HG03432 (cell line): ENCODE measurements around the gene NAT8.
A peak's percentile ranks its signal among the peaks of the same experiment; 100 is the strongest.
"Not testable (repeated sequence)": the region's sequence is repeated elsewhere in the genome, so short reads cannot be mapped to it uniquely, and the experiment has no call there.

Experiments
- ATAC-seq: cut with Tn5 transposase; IDR thresholded peaks from one replicate; pipeline ENCODE4 v1.9.1; 2021; ENCODE audit warnings: mild to moderate bottlenecking, moderate library complexity; ENCODE audit not compliant: unreplicated experiment

Gene NAT8

DNA sequence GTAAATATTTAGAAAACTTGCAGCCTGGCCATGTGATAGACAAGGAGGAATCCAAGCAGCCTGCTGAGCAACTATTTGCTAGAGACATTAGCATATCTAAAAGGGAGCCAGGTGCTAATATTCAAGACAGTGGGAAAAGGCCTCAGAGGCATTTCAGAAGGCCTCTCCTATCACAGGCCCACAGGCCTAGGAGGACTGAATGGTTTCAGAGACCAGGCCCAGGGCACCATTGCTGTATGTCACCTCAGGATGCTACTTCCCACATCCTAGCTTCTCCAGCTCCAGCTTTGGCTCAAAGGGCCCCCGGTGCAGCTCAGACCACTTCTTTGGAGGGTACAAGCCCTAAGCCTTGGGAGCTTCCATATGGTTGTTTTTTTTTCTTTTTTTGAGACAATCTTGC is 3.8 kb downstream of the NAT8 start:
- ATAC-seq, result no peak

DNA sequence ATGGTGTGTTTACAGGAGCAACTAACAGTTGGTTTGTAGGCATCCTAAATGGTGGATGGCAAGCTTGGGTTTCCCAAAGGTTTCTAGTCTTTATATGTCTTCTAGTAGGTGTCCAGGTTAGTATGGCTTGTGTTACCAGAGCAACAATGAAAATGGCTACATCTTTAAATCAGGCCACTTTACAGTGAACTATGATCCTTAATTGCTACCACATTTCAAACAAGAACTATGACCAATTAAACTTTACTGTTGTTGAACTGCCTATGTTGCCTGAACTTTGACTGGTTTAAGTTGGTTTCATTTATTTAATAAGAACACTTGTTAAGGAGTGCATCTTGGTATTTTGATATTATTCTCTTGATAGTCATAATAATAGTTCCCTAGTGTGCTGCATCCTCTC is 5.2 kb downstream of the NAT8 start:
- not testable (repeated sequence) for ATAC-seq

DNA sequence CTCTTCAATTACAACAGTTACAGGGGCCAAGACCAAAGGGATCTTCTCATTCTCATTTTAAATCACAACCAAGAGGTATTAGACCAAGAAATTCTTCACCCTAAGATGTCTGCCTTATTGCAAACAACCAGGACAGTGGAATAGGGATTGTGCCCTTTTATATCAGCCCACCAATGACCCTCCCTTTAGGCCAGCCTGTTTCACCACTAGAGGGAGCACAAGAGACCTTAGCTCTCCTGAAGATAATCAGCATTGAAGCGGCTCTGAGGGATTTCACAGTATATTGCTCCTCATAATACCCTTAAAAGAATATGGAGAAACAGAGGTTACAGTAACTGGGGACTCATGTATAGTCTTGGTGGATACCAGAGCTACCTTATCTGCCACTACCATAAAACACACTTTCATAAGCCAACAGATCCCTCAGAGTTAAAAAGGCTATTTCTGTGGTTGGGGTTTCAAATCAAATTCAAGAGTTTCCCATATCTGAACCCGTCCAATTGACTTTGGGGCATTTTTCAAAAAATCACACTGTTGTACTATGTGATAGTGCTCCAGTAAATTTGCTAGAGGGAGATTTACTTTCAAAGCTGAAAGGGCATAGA is 11.5 kb downstream of the NAT8 start:
- not testable (repeated sequence) for ATAC-seq

DNA sequence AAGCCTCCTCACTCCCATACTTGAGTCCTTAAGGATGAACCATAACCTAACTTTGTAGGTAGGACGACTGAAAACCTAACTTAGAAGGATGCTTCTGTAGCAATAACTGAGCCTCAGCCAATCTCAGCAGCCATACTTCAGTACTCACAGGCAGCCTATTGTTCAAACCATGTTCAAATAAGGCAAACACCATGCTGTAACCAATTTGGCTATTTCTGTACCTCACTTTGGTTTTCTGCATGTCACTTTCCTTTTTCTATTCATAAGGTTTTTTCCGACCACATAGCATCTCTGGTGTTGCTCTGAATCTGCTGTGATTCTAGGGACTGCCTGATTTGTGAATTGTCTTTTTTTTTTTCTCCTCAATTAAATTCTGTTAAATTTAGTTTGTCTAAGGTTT is 13.7 kb downstream of the NAT8 start:
- peak; percentile 66 for ATAC-seq

DNA sequence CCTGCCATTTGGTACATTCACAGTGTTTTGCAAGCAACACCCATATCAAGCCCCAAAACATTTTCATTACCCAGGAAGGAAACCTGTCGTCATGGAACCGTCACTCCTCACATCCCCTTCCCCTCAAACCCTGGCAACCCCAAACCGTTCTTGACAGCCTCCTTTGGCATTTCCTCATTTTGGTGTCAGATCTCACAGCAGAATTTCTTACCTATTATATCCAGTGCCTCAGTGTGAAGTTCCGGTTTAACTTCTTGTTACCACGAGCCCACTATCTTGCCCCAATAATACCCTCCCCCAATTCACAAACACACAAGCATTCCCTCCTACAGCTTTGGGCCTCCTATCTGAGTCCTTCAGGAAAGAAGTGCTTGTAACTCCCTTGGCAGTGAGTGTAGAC is 16.0 kb downstream of the NAT8 start:
- not testable (repeated sequence) for ATAC-seq

DNA sequence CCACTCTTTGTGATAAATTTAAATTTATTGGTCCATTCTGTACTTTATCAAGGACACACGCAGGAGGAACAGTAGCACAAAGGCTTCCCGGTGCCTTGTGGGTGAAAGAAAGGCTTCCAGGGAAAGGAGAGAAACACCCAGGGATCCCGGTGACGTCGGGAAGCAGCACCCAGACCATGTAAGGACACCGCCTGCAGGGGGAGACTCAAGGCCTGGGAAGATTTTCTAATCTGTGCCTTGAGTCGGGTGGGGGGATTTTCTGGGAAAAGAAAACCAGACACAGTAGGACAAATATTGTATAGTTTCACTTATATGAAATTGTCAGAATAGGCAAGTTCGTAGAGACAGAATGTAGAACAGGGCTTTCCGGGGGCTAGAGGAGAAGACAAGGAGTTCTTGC is 17.6 kb downstream of the NAT8 start:
- not testable (repeated sequence) for ATAC-seq

DNA sequence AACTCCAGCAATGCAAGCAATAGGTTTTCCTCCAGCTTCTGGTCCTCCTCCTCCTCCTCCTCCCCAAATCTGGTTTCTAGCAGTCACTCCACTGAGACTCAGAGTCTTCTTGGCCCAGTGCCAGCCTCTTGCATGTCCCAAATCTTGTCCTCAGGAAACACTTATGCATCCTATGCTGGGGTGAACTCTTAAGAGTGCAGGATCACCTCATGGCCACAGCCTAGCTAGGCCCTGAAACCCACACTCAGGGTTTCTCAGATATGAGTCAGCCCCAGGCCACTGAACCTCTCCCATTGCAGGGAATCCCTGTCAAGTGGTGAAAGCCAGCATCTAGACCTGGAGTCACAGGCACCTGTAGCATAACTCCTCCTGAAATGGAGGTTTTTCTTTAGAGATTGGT is 18.2 kb downstream of the NAT8 start:
- ATAC-seq, result peak; percentile 45

DNA sequence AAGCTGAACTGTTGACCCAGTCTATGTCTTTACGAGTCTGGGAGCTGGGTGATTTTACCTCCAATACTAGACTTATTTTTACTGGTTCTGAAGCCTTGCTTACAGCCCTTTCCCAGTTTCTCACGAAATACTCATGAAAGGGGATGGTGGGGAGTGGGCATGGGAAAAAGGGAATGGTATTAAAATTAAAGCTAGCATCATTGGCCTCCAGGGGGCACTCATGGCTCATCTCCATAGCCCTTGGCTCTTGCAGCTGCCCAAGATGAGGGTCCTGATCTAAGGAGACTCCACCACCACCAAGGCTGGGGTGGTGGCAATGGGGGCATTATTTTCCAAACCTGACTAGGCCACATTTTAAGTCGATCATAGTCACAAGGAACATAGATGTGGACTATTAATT is 22.3 kb downstream of the NAT8 start:
- not testable (repeated sequence) for ATAC-seq

DNA sequence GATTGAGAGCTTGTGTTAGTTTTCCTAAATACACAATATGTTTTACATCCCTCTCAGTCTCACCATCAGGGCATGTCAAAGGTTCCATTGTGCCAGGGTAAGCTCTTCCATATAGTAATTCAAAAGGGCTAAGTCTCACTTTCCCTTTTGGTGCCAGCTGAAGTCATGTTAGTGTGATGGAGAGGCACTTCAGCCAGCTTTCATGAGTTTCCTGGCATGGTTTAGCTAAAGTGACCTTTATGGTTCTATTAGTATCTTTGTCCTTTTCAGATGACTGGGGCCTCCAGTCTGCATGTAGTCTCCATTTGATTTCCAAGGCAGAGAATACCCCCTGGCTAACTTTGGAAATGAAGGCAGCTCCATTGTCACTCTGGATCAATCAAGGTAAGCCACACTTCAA is 27.2 kb downstream of the NAT8 start:
- no peak for ATAC-seq

DNA sequence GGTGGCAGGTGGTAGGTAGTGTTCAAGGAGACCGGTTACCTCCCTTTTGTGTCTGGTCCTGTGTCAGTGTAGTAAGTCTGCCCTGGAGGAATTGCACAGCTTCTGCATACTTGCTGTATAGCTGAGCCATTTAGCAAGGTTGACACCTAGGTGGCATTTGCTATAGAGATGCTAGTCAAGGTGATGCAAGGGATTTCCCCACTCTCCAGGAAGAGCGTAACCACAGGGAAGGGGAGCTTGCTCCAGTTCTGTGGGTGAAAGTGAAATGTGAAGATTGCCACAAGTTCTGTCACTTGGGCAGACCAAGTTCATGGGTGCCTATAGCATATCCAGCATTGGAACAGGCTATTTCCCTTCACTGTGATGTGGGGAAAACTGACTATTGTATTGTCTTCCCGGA is 28.1 kb downstream of the NAT8 start:
- ATAC-seq, result no peak

DNA sequence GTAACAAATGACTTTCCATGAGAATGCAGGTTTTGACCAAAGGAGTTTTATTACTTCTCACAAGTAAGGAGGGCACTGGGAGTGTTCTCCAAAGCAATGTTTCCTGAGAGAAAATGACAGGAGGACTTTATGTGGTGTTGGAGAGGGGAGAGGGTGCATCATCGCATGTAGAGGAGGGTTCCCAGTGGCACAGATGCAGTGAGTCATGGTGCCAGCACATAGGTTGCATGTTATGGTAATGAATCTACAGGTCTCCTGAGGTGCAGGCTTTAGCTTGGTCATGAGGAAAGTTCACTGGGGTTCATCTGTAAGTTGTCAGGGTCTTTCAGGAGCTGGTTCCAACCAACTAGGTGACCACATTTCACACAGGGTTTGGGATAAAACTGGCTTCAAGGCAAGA is 30.4 kb downstream of the NAT8 start:
- no peak for ATAC-seq

DNA sequence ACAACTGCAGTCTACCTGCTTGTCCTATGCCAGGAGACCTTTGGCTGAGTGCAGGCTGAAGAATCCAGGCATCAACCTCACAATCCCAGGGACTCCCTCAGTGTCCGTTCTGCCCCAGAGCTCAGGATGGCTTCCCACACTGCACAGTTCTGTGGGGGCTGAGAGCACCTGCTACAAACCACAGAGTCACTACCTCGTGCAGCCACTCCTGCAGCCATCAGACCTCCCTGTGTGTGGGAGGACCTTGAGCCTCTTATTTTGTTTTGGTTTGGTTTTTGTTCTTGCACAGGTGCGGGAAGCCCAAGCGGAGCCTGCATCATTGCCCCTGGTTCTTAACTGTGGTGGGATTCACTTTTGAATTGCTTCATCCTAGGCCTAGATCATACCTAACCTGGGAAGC is 31.0 kb downstream of the NAT8 start:
- ATAC-seq, result no peak

DNA sequence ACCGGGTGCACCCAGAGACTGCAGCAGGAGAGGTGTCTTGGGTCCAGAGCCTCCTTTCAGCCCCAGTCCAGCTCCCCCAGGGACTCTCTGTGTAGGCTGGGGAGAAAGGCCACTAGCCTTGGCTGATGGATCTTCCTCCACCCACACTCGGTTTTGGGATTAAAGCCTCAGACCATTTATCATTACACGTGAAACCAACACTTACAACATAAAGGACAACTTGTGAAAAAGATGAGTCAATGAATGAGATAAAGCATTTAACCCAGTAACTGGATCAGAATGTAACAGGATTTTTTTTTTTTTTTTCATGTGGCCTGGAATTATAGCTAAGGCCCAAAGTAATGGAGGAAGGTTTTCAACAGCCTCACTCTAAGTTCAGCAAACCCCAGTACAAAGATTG is 32.1 kb downstream of the NAT8 start:
- no peak for ATAC-seq

DNA sequence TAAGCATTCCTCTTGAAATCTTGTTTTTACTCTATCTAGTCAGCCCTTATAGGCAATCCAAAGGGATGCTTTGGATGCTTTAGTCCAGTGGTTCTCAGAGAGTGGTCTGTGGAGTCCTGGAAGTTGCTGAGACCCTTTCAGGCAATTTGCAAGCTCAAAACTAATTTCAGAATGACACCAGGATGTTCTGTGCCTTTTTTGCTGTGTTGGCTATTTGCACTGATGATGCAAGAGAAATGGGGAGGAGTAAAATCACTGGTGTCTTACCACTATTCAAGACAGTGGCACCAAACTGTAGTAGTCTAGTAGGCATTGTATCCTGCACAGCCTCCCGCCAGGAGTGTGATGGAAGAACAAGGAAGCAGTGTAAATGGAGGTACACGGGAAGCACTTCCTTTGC is 37.6 kb downstream of the NAT8 start:
- ATAC-seq, result not testable (repeated sequence)

DNA sequence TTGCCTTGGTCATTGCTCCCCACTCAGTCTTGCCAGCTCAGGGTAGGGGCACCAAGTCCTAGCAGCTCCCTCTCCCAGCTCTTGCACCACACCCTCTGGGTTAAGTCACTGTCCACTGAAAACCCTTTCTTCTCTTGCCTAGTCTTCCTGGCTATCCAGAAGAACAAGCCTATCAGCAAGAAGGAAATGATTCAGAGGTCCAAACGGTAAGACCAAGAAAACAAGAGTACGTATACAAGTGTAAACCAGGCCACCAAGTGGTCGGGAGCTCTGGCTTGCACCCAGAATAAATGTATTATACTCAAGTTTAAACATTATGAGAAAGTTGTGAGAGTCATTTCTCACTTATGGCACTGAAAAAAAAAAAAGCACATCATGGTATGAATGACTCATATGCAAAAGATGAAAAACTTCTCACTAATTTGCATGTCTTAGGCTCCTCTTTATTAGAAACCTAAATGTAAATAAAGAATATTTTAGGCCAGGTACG is 39.1 kb downstream of the NAT8 start:
- ATAC-seq, result peak; percentile 81

DNA sequence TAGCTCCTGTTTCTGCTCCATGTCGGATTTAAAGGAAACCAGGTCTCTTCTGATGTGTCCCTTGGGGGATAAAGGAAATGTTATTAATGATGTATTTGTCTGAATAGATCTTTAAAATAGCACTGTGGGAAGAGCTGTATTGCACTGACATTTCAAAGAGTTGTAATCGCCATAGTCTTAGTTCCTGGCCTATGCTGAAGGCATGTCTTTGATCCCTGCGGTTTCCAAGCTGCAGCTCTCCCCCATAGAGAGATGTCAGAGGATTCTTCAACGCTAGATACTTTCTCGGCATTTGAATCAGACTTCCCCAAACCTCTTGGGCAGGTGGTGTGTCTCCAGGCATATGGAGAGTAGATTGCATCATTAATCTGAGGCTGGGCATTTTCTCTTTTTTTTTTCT is 40.4 kb downstream of the NAT8 start:
- no peak for ATAC-seq

DNA sequence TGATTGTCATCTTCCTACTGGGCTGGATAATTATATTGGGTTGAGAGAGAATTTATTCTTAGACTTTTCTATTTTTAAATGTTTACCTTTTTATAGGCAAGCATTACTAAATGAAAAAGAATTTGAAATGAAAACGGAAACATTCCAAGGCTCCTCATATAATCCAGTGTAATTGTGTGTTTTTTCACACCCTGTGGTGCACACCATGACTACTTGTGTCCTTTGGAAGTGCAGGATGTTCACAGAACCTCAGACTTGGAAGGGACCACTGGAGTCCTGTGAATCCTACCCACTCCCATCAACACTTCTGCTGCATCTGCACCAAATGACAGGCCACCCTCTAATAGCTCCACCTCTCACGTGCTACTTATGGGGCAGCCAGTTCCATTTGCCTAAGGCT is 48.0 kb downstream of the NAT8 start:
- no peak for ATAC-seq

DNA sequence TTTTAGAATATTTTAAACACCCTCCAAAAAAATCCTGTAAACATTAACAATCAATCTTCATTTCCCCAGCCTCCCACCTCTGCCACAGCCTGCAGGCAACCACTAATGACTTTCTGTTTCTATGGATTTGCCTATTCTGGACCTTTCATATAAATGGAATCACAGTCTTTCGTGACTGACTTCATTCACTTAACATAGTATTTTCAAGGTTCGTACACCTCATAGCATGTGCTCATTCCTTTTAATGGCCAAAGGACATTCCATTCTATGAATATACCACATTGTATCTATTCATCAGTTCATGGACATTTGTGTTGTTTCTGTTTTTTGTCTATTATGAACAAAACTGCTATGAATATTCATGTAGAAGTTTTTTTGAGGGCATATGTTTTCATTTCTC is 48.5 kb downstream of the NAT8 start:
- no peak for ATAC-seq
